Osteoblast (primary cell): ENCODE results near the gene SNRPE. TPM values are rescaled to one million over a fixed set of nuclear protein-coding genes. Genes with fewer than 3 reads are reported as not detected.

Source experiments
- DNase-seq: peaks from one replicate; pipeline ENCODE4 v3.0.0; 2011; ENCODE audit warnings: low spot score, mixed read lengths; ENCODE audit not compliant: insufficient read length; ENCODE audit errors: missing footprints
- H2AFZ ChIP-seq: 2 replicates; pipeline ENCODE4 v1.6.0; 2011; ENCODE audit warnings: mild to moderate bottlenecking, low read length
- H3K27ac ChIP-seq: 2 replicates; pipeline ENCODE4 v1.5.1; 2011; ENCODE audit warnings: mild to moderate bottlenecking, low read depth, low read length, moderate library complexity
- H3K27me3 ChIP-seq: 2 replicates; pipeline ENCODE4 v1.6.0; 2012; ENCODE audit warnings: mild to moderate bottlenecking, control low read depth, inconsistent platforms, low read length, moderate library complexity; ENCODE audit not compliant: insufficient read depth
- H3K36me3 ChIP-seq: 2 replicates; pipeline ENCODE4 v1.5.1; 2011; ENCODE audit warnings: mild to moderate bottlenecking, low read length, control low read depth, moderate library complexity; ENCODE audit not compliant: insufficient read depth
- H3K4me1 ChIP-seq: 2 replicates; pipeline ENCODE4 v1.5.1; 2011; ENCODE audit warnings: mild to moderate bottlenecking, low read length, control low read depth, moderate library complexity; ENCODE audit not compliant: insufficient read depth
- H3K4me2 ChIP-seq: 2 replicates; pipeline ENCODE4 v1.6.0; 2011; ENCODE audit warnings: mild to moderate bottlenecking, low read length; ENCODE audit not compliant: insufficient read depth
- H3K4me3 ChIP-seq: fragments of 200-600 bp; sonication (generic); 3 replicates; pipeline ENCODE4 v1.5.1; 2012; ENCODE audit warnings: mild to moderate bottlenecking, low read length, inconsistent platforms; ENCODE audit not compliant: insufficient read depth
- H3K79me2 ChIP-seq: 2 replicates; pipeline ENCODE4 v1.6.0; 2012; ENCODE audit warnings: mild to moderate bottlenecking, low read length, control low read depth, inconsistent platforms; ENCODE audit not compliant: insufficient read depth
- H3K9me3 ChIP-seq: 2 replicates; pipeline ENCODE4 v1.5.1; 2011; ENCODE audit warnings: low read depth, low read length, control low read depth
- H4K20me1 ChIP-seq: 2 replicates; pipeline ENCODE4 v1.6.0; 2012; ENCODE audit warnings: mild to moderate bottlenecking, low read length, control low read depth; ENCODE audit not compliant: insufficient read depth
- CTCF ChIP-seq: IDR thresholded peaks from 2 replicates; pipeline ENCODE4 v1.5.1; 2011; ENCODE audit warnings: mild to moderate bottlenecking, low read depth, low read length, moderate library complexity; ENCODE audit errors: extremely low read depth
- total RNA-seq: library from RNA; depleted of rRNA; stranded (reverse); fragments of >200 nt; gene quantifications from 2 replicates; pipeline ENCODE4 v1.2.3, GENCODE V29; 2012

Gene SNRPE
- total RNA-seq, 1 donor: 46.3 TPM

- no peaks in the 10 kb centered on the region for H3K79me2 ChIP-seq
- TF ChIP-seq CTCF: no peak
- H3K36me3 ChIP-seq: no peaks in the 10 kb centered on the region
- peak overlapping the region; percentile 62 for H3K4me2 ChIP-seq
- H3K4me3 ChIP-seq: no peak overlapping the region
- peak overlapping the region; percentile 59 for H3K27ac ChIP-seq
- H4K20me1 ChIP-seq: no peaks in the 10 kb centered on the region
- H3K9me3 ChIP-seq: no peaks in the 10 kb centered on the region
- H3K27me3 ChIP-seq: no peaks in the 10 kb centered on the region
- H3K4me1 ChIP-seq: peaks cover 25% of the 10 kb centered on the region
- peak; percentile 96 for DNase-seq
- no peak overlapping the region for H2AFZ ChIP-seq
Observed at GRCh38 chr1:203906932-203907331, 45.5 kb downstream of the SNRPE start.

GRCh38 chr1:203907901-203908300 lies 46.5 kb downstream of the SNRPE start:
- Histone ChIP-seq H4K20me1 (no peaks in the 10 kb centered on the region), H3K36me3 (no peaks in the 10 kb centered on the region), H2AFZ (no peak overlapping the region), H3K27ac (peak overlapping the region; percentile 49), H3K4me3 (no peak overlapping the region), H3K27me3 (no peaks in the 10 kb centered on the region), H3K4me2 (no peak overlapping the region), H3K79me2 (no peaks in the 10 kb centered on the region), H3K9me3 (no peaks in the 10 kb centered on the region), H3K4me1 (peaks cover 29% of the 10 kb centered on the region)
- TF ChIP-seq CTCF: no peak
- no peak for DNase-seq

DNA sequence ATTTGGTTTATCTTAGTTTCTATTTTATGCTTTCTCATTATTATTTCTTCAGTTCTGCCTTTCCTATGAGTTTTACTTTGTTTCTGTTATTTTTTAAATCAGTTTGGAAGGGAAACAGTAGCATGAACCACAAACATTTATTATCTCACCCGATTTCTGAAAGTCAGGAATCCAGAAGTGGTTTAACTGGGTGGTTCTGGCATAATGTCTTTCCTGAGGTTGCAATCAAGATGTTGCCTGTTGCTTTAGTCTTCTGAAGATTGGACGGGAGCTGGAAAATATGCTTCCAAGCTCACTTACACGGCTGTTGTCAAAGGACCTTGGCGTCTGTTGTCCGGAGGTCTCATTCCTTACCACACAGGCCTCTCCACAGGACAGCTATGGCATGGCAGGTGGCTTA lies 50.4 kb downstream of the SNRPE start:
- Histone ChIP-seq H3K4me2 (peak overlapping the region; percentile 23), H4K20me1 (no peaks in the 10 kb centered on the region), H2AFZ (peak overlapping the region; percentile 48), H3K79me2 (no peaks in the 10 kb centered on the region), H3K4me3 (no peak overlapping the region), H3K27ac (no peak overlapping the region), H3K4me1 (peaks cover 25% of the 10 kb centered on the region), H3K9me3 (no peaks in the 10 kb centered on the region), H3K27me3 (no peaks in the 10 kb centered on the region), H3K36me3 (no peaks in the 10 kb centered on the region)
- DNase-seq: no peak
- no peak for TF ChIP-seq CTCF

DNA sequence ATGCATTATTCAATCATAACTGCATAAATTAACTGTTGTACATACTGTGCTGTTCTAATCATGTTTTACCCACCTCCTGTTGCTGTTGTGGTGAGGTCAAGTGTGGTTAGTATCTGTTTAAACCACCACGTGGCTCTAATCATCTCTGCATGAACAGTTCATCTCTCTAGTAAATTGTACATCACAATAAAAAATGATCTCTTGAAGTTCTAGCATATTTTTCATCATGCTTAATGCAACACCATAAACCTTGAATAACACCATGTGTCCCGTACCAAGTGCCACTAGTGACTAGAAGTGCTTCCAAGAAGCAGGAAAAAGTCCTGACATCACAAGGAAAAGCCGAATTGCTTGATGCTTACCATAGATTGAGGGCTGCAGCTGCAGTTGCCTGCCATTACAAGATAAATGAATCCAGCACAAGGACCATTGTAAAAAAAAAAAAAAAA lies 51.7 kb downstream of the SNRPE start:
- H3K9me3 ChIP-seq: no peaks in the 10 kb centered on the region
- no peaks in the 10 kb centered on the region for H3K27me3 ChIP-seq
- no peaks in the 10 kb centered on the region for H3K79me2 ChIP-seq
- TF ChIP-seq CTCF: no peak
- no peak for DNase-seq
- no peak overlapping the region for H3K4me2 ChIP-seq
- H3K27ac ChIP-seq: no peak overlapping the region
- peaks cover 15% of the 10 kb centered on the region for H3K4me1 ChIP-seq
- H2AFZ ChIP-seq: no peak overlapping the region
- no peaks in the 10 kb centered on the region for H3K36me3 ChIP-seq
- H3K4me3 ChIP-seq: no peak overlapping the region
- no peaks in the 10 kb centered on the region for H4K20me1 ChIP-seq
